ENCODE data around the gene DBN1.

DNA sequence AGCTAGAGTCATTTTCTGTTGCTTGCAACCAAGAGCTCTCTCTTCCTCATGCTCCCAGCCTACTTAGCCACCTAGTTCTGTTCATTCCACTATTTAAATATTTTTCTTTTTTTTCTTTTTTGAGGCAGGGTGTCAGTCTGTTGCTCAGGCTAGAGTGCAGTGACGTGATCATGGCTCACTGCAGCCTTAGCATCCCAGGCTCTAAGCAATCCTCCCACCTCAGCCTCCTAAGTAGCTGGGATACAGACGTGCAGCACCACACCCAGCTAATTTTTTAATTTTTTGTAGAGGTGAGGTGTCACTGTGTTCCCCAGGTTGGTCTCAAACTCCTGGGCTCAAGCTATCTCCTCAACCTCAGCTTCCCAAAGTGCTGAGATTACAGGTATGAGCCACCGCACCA is 59.0 kb downstream of the DBN1 start:
- TF ChIP-seq, protein P1, sequence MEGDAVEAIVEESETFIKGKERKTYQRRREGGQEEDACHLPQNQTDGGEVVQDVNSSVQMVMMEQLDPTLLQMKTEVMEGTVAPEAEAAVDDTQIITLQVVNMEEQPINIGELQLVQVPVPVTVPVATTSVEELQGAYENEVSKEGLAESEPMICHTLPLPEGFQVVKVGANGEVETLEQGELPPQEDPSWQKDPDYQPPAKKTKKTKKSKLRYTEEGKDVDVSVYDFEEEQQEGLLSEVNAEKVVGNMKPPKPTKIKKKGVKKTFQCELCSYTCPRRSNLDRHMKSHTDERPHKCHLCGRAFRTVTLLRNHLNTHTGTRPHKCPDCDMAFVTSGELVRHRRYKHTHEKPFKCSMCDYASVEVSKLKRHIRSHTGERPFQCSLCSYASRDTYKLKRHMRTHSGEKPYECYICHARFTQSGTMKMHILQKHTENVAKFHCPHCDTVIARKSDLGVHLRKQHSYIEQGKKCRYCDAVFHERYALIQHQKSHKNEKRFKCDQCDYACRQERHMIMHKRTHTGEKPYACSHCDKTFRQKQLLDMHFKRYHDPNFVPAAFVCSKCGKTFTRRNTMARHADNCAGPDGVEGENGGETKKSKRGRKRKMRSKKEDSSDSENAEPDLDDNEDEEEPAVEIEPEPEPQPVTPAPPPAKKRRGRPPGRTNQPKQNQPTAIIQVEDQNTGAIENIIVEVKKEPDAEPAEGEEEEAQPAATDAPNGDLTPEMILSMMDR (IDR thresholded peaks at IDR 0.05): no peak
- no peak for TF ChIP-seq POLR2A (IDR thresholded peaks at IDR 0.05)

Measured in adrenal gland (tissue), 5 donors.